K562 (cell line): ENCODE data around the gene MAP2K7. TPM values are rescaled to one million over a fixed set of nuclear protein-coding genes. Genes with fewer than 3 reads are reported as not detected.

Source experiments
- ARID1B ChIP-seq: fragments of 450-650 bp; IDR thresholded peaks from 2 replicates; pipeline ENCODE4 v1.6.1; 2016; ENCODE audit warnings: antibody characterized with exemption, mild to moderate bottlenecking, inconsistent platforms
- ATF7 ChIP-seq: fragments of 450-650 bp; IDR thresholded peaks from 2 replicates; pipeline ENCODE4 v1.7.1; 2014; ENCODE audit warnings: mild to moderate bottlenecking, moderate library complexity
- CBFA2T3 ChIP-seq: fragments of 450-650 bp; IDR thresholded peaks from 2 replicates; pipeline ENCODE4 v1.6.1; 2017
- CXXC5 ChIP-seq: fragments of 250-450 bp; sonication (Bioruptor Pico); IDR thresholded peaks from 2 replicates; pipeline ENCODE4 v1.8.0; 2022; ENCODE audit warnings: inconsistent platforms, mild to moderate bottlenecking, moderate library complexity
- DACH1 ChIP-seq: fragments of 450-650 bp; IDR thresholded peaks from 2 replicates; pipeline ENCODE4 v1.6.1; 2018; ENCODE audit not compliant: partially characterized antibody
- EP400 ChIP-seq: fragments of 450-650 bp; IDR thresholded peaks from 2 replicates; pipeline ENCODE4 v1.6.1; 2017; ENCODE audit warnings: antibody characterized with exemption, mild to moderate bottlenecking, moderate library complexity
- HCFC1 ChIP-seq: IDR thresholded peaks from 2 replicates; pipeline ENCODE4 v1.6.1; 2012; ENCODE audit warnings: low read depth, low read length, improper control_type of control experiment
- IFI16 ChIP-seq: fragments of 250-450 bp; sonication (Bioruptor Pico); IDR thresholded peaks from 2 replicates; pipeline ENCODE4 v2.1.2; 2022; ENCODE audit warnings: mild to moderate bottlenecking, inconsistent platforms
- ILF3 ChIP-seq: fragments of 450-650 bp; IDR thresholded peaks from 2 replicates; pipeline ENCODE4 v1.6.1; 2018; ENCODE audit warnings: antibody characterized with exemption, mild to moderate bottlenecking, moderate library complexity, borderline replicate concordance
- KAT2B ChIP-seq: IDR thresholded peaks from one replicate; pipeline ENCODE4 v1.6.1; 2012; ENCODE audit warnings: low read depth, mild to moderate bottlenecking, control low read depth, inconsistent platforms, low read length, moderate library complexity
- POLR2AphosphoS5 ChIP-seq: IDR thresholded peaks from 2 replicates; pipeline ENCODE4 v1.6.1; 2011; ENCODE audit warnings: mild to moderate bottlenecking, low read depth, low read length, moderate library complexity; ENCODE audit not compliant: control insufficient read depth, insufficient read depth
- PRDM10 ChIP-seq: fragments of 450-650 bp; IDR thresholded peaks from 2 replicates; pipeline ENCODE4 v1.6.1; 2018; ENCODE audit not compliant: partially characterized antibody
- RBM17 ChIP-seq: fragments of 200-400 bp; formaldehyde crosslinking; IDR thresholded peaks from 2 replicates; pipeline ENCODE4 v1.6.1; 2017; ENCODE audit warnings: low read depth, mild to moderate bottlenecking, low read length, borderline replicate concordance
- RUNX1 ChIP-seq: sonication (generic); IDR thresholded peaks from 2 replicates; pipeline ENCODE4 v1.6.1; 2016; ENCODE audit warnings: antibody characterized with exemption, low read depth
- SPI1 ChIP-seq: IDR thresholded peaks from 2 replicates; pipeline ENCODE4 v1.6.1; 2011; ENCODE audit warnings: low read depth, low read length, control low read depth, borderline replicate concordance
- TAF15 ChIP-seq: fragments of 200-400 bp; formaldehyde crosslinking; IDR thresholded peaks from 2 replicates; pipeline ENCODE4 v1.6.1; 2017; ENCODE audit warnings: mild to moderate bottlenecking, low read depth, low read length, moderate library complexity
- TFAP4 ChIP-seq: sonication (generic); formaldehyde crosslinking; IDR thresholded peaks from 2 replicates; pipeline ENCODE4 v1.8.0; 2022; ENCODE audit warnings: missing genetic modification reagents, mild to moderate bottlenecking, moderate library complexity, borderline replicate concordance
- TRIM28 ChIP-seq: fragments of 450-650 bp; IDR thresholded peaks from 2 replicates; pipeline ENCODE4 v1.6.1; 2017
- ZNF274 ChIP-seq: IDR thresholded peaks from 2 replicates; pipeline ENCODE4 v1.6.1; 2011; ENCODE audit warnings: low read depth, mild to moderate bottlenecking, low read length, moderate library complexity, borderline replicate concordance
- ZNF408 ChIP-seq: fragments of 250-450 bp; sonication (Bioruptor Pico); IDR thresholded peaks from 2 replicates; pipeline ENCODE4 v1.4.0; 2020; ENCODE audit warnings: low read depth, mild to moderate bottlenecking, moderate library complexity
- ZNF830 ChIP-seq: fragments of 250-450 bp; sonication (Bioruptor Pico); IDR thresholded peaks from 2 replicates; pipeline ENCODE4 v1.5.0; 2021; ENCODE audit warnings: mild to moderate bottlenecking
- polyA plus RNA-seq, 8 experiments: library from polyadenylated mRNA; depleted of rRNA in 4 of 8; stranded (reverse) in 5 of 8; unstranded in 3 of 8; fragments of >200 nt; fragmentation: Nextera tagmentation in 2 of 8; fragmentation: Illumina TruSeq in 1 of 8; extraction: Ambion mirVana in 2 of 8; extraction: Trizol in 1 of 8; gene quantifications; 2 replicates each; pipeline versions ENCODE4 v1.2.1 to v1.2.3, GENCODE V29; 2011 to 2014; ENCODE audit warnings: inconsistent platforms in 1 of 8, missing spikeins in 1 of 8
- total RNA-seq, 7 experiments: library from RNA; depleted of rRNA in 6 of 7; stranded (reverse); fragments of >200 nt in 6 of 7; fragmentation: Illumina TruSeq in 2 of 7; extraction: Trizol in 2 of 7; gene quantifications; 2 replicates each; pipeline versions ENCODE4 v1.2.1 to v1.2.3, GENCODE V29; 2011 to 2021; ENCODE audit warnings: low replicate concordance in 1 of 7
- TF ChIP-seq, protein P1 (sequence below): fragments of 200-800 bp; sonication (Bioruptor generic); IDR thresholded peaks from 2 replicates; pipeline ENCODE4 v1.6.1; 2017; ENCODE audit warnings: missing genetic modification characterization, missing compliant biosample characterization
- TF ChIP-seq, protein P2 (sequence below): fragments of 450-650 bp; IDR thresholded peaks from 2 replicates; pipeline ENCODE4 v1.6.1; 2016; ENCODE audit warnings: missing biosample characterization, missing genetic modification characterization

MAP2K7 gene
- total and polyA plus RNA-seq, 9 of the 15 experiments (the other 6 are each of a cell fraction or from before 2014, with no cell fraction given), result 0.51 to 45.8 (median 14.1) TPM

- TF ChIP-seq RBM17 (no peak), ZNF830 (CRISPR knock-in tag) (no peak), TFAP4 (CRISPR knock-in tag) (no peak), DACH1 (no peak), RUNX1 (no peak), POLR2AphosphoS5 (peak; percentile 53; the same call in 1 of the 2 replicates), SPI1 (peak; percentile 31; the same call in 1 of the 2 replicates), HCFC1 (peak; percentile 14; the same call in 1 of the 2 replicates), ARID1B (0 out of 2 replicates have a peak, but pooled peaks have one; percentile 32), ZNF408 (CRISPR knock-in tag) (no peak), IFI16 (CRISPR knock-in tag) (no peak), ZNF274 (no peak), KAT2B (no peak), TRIM28 (0 out of 2 replicates have a peak, but pooled peaks have one; percentile 23), PRDM10 (peak; percentile 35), ILF3 (no peak), CXXC5 (peak; percentile 30; the same call in 1 of the 2 replicates), CBFA2T3 (peak; percentile 71), TAF15 (no peak), ATF7 (peak; percentile 87), EP400 (no peak)
- TF ChIP-seq, protein P1, sequence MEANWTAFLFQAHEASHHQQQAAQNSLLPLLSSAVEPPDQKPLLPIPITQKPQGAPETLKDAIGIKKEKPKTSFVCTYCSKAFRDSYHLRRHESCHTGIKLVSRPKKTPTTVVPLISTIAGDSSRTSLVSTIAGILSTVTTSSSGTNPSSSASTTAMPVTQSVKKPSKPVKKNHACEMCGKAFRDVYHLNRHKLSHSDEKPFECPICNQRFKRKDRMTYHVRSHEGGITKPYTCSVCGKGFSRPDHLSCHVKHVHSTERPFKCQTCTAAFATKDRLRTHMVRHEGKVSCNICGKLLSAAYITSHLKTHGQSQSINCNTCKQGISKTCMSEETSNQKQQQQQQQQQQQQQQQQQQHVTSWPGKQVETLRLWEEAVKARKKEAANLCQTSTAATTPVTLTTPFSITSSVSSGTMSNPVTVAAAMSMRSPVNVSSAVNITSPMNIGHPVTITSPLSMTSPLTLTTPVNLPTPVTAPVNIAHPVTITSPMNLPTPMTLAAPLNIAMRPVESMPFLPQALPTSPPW (CRISPR knock-in tag), result peak; percentile 78
- TF ChIP-seq, protein P2, sequence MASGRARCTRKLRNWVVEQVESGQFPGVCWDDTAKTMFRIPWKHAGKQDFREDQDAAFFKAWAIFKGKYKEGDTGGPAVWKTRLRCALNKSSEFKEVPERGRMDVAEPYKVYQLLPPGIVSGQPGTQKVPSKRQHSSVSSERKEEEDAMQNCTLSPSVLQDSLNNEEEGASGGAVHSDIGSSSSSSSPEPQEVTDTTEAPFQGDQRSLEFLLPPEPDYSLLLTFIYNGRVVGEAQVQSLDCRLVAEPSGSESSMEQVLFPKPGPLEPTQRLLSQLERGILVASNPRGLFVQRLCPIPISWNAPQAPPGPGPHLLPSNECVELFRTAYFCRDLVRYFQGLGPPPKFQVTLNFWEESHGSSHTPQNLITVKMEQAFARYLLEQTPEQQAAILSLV, result no peak
These were observed 45.4 kb upstream of the MAP2K7 start (continued) for GRCh38 chr19:7858109-7858770.
